ENCODE results near the gene GAK.

The GAK gene

GRCh38 chr4:829761-830600, 102.1 kb downstream of the GAK start:
- no peak for DNase-seq (ENCODE audit: low spot score)

- no peak for DNase-seq (ENCODE audit: low spot score)
Observed at GRCh38 chr4:829291-829690, 102.8 kb downstream of the GAK start.

- DNase-seq (ENCODE audit: low spot score), result no peak
Observed at GRCh38 chr4:828641-829271, 103.4 kb downstream of the GAK start.

DNA sequence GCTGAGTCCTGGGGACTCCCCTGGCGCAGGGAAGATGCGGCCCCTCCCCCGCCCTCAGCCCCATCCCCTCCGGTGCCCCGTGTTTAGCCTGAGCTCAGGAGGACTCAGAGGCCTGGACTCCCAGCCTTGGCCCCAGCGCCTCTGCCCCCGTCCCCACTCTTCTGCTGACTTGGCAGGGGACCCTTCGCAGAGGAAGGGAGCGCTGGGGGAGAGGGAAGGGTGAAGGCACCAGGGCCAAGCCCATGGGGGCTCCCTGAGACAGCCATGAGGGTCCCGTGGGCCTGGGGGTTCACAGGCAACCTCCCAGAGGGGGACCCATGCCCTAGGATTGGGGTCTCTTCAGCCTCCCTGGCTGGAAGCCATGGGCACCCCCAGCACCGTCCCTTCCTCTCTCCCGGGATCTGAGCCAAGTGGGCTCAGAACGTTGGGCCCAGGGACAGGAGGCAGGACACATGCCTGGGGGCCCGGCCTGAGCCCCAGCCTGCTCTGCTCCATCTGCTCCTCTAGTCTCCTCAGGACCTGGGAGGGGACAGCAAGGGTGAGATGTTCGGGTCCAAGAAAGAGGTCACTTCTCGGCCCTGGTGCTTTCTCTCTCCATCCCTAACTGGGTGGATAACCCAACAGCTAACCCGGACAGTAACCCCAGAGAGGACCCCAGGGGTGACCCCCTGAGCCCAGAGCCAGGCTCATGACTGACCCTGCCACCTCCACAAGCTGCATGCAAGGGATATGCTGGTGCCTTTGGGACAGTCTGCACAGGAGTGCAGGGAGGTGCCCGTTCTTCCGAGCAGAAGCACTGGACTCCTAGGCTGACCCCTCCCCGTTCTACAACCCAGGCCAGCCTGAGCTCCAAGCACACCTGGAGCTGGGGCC, 104.7 kb downstream of the GAK start:
- DNase-seq (ENCODE audit: low spot score), result no peak

- no peak for DNase-seq (ENCODE audit: low spot score)
Observed at GRCh38 chr4:826508-827208, 105.5 kb downstream of the GAK start.

DNA sequence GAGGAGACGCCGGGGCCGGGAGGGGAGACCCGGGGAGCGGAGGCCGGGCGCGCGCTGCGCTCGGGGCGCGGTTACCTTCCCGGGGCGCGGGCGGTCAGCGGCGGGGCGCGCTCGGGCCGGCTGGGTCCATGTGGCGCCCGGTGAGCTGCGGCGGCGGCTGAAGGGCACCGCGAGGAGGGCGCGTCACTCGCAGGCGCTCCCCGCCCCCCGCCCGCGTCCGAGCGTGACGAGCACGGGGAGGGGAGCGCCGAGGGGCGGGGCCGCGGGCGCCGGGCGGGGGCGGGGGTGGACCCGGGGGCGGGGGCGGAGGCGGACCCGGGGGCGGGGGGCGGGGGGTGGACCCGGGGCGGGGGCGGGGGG, 106.2 kb downstream of the GAK start, which contains the start of gene CPLX1:
TSS of gene CPLX1 (minus strand) at position 159 of the 360 bp plus-strand sequence. CDS start 1,607 bp downstream, outside the sequence.
- DNase-seq (ENCODE audit: low spot score), result no peak

- no peak for DNase-seq (ENCODE audit: low spot score)
Observed at GRCh38 chr4:825063-825970, 106.8 kb downstream of the GAK start.

DNA sequence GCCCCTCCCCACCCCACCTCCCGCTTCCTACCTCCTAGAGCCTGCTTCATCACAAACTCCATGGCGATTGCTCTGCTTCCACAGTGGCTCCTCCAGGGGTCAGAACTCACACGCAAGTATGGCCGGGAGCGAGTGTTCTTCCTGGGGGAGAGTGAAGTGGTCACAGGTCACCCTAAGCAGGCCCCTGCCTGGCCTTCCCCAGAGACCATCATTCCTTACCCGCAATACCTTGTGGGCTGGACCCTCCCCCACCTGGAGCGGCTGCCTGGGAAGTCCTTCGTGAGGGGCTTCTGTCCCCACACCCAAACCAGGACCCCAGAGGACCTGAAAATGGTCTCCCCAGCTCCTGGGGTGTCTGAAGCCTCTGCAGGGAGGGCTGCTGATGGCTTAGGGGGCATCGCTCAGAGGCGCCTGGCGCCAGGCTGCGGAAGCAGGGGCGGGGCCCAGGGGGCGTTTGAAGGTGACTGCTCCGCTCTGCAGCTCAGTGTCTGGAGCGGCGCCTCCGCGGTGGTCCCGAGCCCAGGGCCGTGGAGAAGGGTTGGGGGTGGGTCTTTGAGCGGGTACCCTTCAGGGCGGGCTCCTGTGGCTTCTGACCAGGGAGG, 107.6 kb downstream of the GAK start:
- DNase-seq (ENCODE audit: low spot score), result no peak

DNA sequence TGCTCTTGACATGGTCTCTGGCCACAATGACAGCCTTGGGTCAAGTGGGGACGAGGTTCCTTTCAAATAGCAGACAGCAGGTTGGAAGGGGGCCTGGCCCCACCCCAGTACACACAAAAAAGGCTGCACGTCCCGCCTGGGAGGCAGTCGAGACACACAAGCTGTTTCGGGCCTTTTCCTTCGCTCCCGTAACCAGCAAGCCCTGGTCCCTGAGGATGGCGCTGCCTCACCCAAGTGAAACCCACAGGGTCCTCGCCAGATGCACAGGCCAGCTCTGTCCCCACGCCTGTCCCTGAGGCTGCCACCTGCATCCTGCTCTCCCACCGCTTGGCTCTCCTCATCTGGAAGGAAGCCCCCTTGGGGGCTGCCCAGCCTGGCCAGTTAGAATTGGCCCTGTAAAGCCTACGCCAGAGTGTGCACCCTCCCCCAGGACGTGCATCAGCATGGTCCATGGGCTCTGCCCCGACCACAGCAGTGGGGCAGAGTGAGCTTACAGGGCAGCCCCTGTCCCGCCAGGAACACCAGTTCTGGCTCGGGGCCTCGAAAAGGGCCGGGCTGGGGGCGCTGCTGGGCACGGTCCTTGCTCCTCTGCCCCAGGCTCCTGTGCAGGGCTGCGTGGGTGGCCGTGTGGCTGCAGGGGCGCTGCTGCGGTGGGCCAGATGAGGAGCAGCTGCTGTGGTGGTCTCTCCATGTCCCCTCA, 108.2 kb downstream of the GAK start:
- DNase-seq (ENCODE audit: low spot score), result no peak

GRCh38 chr4:823176-823760, 108.8 kb downstream of the GAK start:
- no peak for DNase-seq (ENCODE audit: low spot score)

DNA sequence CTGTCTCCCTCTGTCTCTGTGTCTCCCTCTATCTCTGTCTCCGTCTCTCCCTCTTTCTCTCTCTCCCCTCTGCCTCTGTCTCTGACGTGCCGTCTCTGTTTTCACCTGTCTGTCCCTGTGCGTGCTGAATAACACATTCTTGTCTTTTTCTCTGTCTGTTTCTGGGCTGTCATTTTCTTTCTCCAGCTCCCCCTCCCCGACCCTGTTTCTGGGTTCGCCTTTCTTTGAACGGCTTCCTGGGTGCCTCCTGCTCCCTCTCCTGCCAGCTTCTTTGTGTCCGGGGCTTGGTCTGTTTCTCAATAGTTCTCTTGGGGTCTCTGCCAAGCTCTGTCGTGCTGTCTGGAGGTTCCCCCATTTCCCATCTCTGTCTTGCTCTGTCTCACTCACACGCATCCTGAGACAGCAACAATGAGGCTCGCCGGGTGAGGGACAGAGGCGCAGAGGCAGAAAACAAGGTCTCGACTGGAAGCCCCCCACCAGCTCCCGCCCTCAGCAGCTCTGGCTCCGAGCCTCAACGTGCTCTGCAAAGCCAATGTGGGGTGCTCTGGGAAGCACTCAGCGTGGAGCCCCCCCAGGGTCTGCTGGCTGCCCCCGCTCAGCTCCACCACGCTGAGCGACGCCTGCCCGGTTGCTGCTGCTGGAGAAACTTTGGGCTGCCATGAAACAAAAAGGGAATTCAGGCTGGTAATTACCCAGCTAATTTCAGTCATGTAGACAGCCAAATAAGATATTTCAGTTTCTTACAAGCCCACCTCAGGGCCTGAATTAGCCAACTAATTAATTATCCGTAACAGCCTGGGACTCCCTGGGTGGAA, 109.5 kb downstream of the GAK start:
- no peak for DNase-seq (ENCODE audit: low spot score)

GRCh38 chr4:821631-822030, 110.5 kb downstream of the GAK start:
- DNase-seq (ENCODE audit: low spot score), result no peak

DNA sequence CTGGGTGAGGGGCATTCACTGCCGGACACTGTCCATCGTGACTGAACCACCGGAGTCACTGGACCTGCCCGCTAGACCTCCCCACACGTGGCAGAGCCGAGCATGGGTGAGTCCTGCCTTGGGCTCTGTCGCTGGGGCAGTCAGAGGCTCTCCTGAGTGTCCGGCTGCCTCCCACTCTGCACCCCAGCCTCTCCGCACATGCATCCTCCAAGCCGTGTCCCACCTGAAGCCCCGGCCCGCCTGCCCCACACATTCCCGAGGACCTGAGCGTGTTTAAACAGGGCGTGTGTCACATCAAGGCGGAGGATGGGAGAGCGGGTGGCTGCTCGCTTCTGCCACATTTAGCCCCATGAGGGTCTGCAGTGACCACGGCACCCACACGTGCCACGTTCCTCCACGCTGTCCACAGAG, 110.9 kb downstream of the GAK start:
- no peak for DNase-seq (ENCODE audit: low spot score)

DNA sequence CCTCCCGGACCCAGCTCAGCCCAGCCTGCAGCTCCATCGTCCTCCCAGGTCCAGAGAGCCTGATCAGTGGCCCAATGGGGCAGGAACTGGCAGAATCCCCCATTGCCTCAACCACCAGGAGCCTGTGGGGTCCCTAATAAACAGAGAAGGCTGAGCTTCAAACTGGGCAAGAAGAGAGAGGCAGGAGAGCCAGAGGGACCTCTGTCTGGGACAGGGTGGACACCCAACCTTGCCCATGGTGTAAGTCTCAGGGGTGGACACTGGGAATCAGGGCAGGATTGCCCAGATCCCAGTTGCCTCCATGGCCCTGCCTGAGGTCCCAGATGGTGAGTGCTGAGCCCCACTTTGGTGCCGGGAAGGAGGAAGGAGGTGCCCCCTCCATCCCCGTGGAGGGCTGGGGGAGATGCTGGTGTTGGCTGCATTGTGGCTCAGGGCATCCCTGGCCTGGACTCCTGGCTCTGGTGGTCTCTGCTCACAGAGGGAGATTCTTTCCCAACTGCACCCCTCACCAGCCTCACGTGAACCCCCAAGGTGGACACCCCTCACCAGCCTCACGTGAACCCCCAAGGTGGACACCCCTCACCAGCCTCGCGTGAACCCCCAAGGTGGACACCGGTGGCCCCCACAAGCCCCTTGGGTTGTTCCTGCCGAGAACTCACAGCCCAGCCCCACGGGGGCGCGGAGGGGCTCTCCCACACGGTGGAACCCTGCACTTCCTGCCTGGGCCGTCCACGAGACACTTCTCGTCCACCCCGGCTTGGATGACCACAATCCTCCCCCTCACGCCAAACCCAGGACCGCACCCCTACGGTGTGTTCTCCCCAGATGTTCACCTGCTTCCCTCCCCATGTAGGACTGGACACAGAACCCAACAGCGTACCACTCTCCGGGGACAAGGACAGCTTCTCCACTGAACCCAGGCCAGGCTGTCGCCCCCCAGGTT, 111.6 kb downstream of the GAK start:
- no peak for DNase-seq (ENCODE audit: low spot score)

DNA sequence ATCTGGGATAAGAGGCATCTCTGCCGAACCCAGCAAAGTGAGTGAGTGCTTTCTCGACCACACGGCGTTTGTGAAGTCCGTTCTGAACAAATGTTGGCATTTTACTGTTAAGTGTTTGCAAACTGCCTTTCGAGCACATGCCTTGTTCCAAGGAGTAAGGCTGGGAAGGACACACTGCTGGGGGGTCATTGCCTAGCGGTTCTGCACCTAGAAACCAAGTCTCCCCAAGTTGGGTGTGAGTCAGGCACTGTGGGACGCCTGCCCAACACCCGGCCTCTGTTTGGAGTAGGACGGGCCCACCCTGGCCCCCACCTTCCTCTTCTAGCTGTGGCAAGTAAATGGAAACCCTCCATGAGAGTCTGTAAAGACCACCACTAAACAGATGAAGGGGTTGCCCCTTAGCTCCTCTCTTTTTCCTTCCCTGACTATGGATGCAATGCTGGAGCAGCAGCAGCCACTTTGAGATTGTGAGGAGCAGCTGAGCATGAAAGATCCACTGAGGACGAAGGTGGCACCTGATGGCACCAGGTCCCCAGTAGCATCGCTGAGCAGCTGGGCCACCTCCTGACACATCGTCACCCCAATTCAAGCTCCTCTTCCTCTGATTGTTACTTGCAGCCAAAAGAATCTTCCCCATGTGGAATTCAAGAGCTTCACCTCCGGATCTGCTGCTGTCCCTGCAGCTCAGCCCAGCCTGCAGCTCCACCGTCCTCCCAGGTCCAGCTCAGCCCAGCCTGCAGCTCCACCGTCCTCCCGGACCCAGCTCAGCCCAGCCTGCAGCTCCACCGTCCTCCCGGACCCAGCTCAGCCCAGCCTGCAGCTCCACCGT, 112.5 kb downstream of the GAK start:
- no peak for DNase-seq (ENCODE audit: low spot score)

GRCh38 chr4:818106-818921, 113.8 kb downstream of the GAK start:
- no peak for DNase-seq (ENCODE audit: low spot score)
